ENCODE results near the gene SLC9A9.

DNA sequence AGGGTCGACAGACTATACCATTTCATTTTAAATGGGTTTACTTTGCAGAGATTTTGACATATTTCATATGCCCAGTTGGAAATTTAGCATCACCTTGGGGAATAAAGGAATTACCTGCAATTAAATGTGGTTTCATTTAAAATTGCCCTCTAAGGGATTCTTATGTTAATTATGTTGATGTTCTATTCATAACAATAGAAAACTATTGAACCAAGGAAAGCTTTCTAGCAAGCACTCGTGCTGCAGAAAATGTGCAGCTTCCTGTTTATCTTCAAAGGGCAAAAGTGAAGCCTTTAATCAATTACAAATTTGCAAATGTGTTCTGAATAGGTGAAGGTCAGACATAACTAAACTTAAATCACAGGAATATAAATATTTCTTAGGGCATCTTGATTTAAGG lies 376.6 kb downstream of the SLC9A9 start:
- TF ChIP-seq, protein P1, sequence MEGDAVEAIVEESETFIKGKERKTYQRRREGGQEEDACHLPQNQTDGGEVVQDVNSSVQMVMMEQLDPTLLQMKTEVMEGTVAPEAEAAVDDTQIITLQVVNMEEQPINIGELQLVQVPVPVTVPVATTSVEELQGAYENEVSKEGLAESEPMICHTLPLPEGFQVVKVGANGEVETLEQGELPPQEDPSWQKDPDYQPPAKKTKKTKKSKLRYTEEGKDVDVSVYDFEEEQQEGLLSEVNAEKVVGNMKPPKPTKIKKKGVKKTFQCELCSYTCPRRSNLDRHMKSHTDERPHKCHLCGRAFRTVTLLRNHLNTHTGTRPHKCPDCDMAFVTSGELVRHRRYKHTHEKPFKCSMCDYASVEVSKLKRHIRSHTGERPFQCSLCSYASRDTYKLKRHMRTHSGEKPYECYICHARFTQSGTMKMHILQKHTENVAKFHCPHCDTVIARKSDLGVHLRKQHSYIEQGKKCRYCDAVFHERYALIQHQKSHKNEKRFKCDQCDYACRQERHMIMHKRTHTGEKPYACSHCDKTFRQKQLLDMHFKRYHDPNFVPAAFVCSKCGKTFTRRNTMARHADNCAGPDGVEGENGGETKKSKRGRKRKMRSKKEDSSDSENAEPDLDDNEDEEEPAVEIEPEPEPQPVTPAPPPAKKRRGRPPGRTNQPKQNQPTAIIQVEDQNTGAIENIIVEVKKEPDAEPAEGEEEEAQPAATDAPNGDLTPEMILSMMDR (IDR thresholded peaks at IDR 0.05): no peak
- no peak for TF ChIP-seq FOSL2 (IDR thresholded peaks at IDR 0.05; ENCODE audit: borderline replicate concordance, low read depth)
- TF ChIP-seq, protein P2, sequence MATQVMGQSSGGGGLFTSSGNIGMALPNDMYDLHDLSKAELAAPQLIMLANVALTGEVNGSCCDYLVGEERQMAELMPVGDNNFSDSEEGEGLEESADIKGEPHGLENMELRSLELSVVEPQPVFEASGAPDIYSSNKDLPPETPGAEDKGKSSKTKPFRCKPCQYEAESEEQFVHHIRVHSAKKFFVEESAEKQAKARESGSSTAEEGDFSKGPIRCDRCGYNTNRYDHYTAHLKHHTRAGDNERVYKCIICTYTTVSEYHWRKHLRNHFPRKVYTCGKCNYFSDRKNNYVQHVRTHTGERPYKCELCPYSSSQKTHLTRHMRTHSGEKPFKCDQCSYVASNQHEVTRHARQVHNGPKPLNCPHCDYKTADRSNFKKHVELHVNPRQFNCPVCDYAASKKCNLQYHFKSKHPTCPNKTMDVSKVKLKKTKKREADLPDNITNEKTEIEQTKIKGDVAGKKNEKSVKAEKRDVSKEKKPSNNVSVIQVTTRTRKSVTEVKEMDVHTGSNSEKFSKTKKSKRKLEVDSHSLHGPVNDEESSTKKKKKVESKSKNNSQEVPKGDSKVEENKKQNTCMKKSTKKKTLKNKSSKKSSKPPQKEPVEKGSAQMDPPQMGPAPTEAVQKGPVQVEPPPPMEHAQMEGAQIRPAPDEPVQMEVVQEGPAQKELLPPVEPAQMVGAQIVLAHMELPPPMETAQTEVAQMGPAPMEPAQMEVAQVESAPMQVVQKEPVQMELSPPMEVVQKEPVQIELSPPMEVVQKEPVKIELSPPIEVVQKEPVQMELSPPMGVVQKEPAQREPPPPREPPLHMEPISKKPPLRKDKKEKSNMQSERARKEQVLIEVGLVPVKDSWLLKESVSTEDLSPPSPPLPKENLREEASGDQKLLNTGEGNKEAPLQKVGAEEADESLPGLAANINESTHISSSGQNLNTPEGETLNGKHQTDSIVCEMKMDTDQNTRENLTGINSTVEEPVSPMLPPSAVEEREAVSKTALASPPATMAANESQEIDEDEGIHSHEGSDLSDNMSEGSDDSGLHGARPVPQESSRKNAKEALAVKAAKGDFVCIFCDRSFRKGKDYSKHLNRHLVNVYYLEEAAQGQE (IDR thresholded peaks at IDR 0.05; ENCODE audit: low read depth, low read length): no peak
- TF ChIP-seq RAD21 (IDR thresholded peaks at IDR 0.05; ENCODE audit: low read length): no peak
- TF ChIP-seq, protein P3, sequence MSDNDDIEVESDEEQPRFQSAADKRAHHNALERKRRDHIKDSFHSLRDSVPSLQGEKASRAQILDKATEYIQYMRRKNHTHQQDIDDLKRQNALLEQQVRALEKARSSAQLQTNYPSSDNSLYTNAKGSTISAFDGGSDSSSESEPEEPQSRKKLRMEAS (IDR thresholded peaks at IDR 0.05; ENCODE audit: low read depth): no peak
- no peak for TF ChIP-seq NRF1 (IDR thresholded peaks at IDR 0.05; ENCODE audit: low read depth, low read length)
- TF ChIP-seq YY1 (IDR thresholded peaks at IDR 0.05; ENCODE audit: low read depth): no peak

All from SK-N-SH (cell line).